K562 (cell line): ENCODE measurements around the gene ACAP3. TPM values are rescaled to one million over a fixed set of nuclear protein-coding genes. Genes with fewer than 3 reads are reported as not detected.

Source experiments
- CHD4 ChIP-seq: fragments of 200-600 bp; sonication (generic); IDR thresholded peaks from 3 replicates; pipeline ENCODE4 v1.6.1; 2012; ENCODE audit warnings: low read depth, mild to moderate bottlenecking, mixed read lengths, low read length, inconsistent platforms; ENCODE audit not compliant: insufficient read depth, insufficient replicate concordance, poor library complexity, severe bottlenecking
- CREBBP ChIP-seq: IDR thresholded peaks from one replicate; pipeline ENCODE4 v1.6.1; 2012; ENCODE audit warnings: low read depth, mild to moderate bottlenecking, control low read depth, inconsistent platforms, low read length
- DNMT1 ChIP-seq: fragments of 450-650 bp; IDR thresholded peaks from 2 replicates; pipeline ENCODE4 v1.6.1; 2016; ENCODE audit warnings: antibody characterized with exemption, mild to moderate bottlenecking
- ETS1 ChIP-seq: conservative IDR thresholded peaks from 2 replicates; pipeline ENCODE4 v1.6.1; 2011; ENCODE audit warnings: low read depth, mild to moderate bottlenecking, low read length; ENCODE audit not compliant: control insufficient read depth
- ETS2 ChIP-seq: IDR thresholded peaks from 2 replicates; pipeline ENCODE4 v1.6.1; 2016; ENCODE audit warnings: borderline replicate concordance, missing genetic modification characterization, mild to moderate bottlenecking, moderate library complexity, missing compliant biosample characterization; ENCODE audit not compliant: poor library complexity, severe bottlenecking
- MLLT1 ChIP-seq, 2 experiments: fragments of 450-650 bp; IDR thresholded peaks; 2 replicates each; pipeline ENCODE4 v1.6.1; 2016
- MYNN ChIP-seq, 2 experiments: sonication (generic); formaldehyde crosslinking in 1 of 2; IDR thresholded peaks; 2 replicates each; pipeline versions ENCODE4 v1.5.0 to v1.6.1; 2016 to 2020; ENCODE audit warnings: antibody characterized with exemption in 1 of 2, missing genetic modification reagents in 1 of 2
- PCBP2 ChIP-seq: fragments of 200-400 bp; formaldehyde crosslinking; IDR thresholded peaks from 2 replicates; pipeline ENCODE4 v1.6.1; 2018; ENCODE audit warnings: low read length, low read depth, mild to moderate bottlenecking, moderate library complexity; ENCODE audit not compliant: poor library complexity, severe bottlenecking
- PTTG1 ChIP-seq: fragments of 450-650 bp; IDR thresholded peaks from 2 replicates; pipeline ENCODE4 v1.6.1; 2016; ENCODE audit warnings: low read depth, mild to moderate bottlenecking, missing genetic modification characterization, missing compliant biosample characterization
- SIX5 ChIP-seq, 2 experiments: IDR thresholded peaks; 2 replicates each; pipeline ENCODE4 v1.6.1; 2011; ENCODE audit warnings: low read length in 2 of 2, borderline replicate concordance in 1 of 2, low read depth in 1 of 2, mild to moderate bottlenecking in 1 of 2, moderate library complexity in 1 of 2; ENCODE audit not compliant: insufficient read depth in 1 of 2
- TBL1XR1 ChIP-seq, 2 experiments: IDR thresholded peaks; 2 replicates each; pipeline ENCODE4 v1.6.1; 2012; ENCODE audit warnings: improper control_type of control experiment in 2 of 2, low read length in 2 of 2, mild to moderate bottlenecking in 1 of 2
- polyA plus RNA-seq, 8 experiments: library from polyadenylated mRNA; depleted of rRNA in 4 of 8; stranded (reverse) in 5 of 8; unstranded in 3 of 8; fragments of >200 nt; fragmentation: Nextera tagmentation in 2 of 8; fragmentation: Illumina TruSeq in 1 of 8; extraction: Ambion mirVana in 2 of 8; extraction: Trizol in 1 of 8; gene quantifications; 2 replicates each; pipeline versions ENCODE4 v1.2.1 to v1.2.3, GENCODE V29; 2011 to 2014; ENCODE audit warnings: inconsistent platforms in 1 of 8, missing spikeins in 1 of 8
- total RNA-seq, 7 experiments: library from RNA; depleted of rRNA in 6 of 7; stranded (reverse); fragments of >200 nt in 6 of 7; fragmentation: Illumina TruSeq in 2 of 7; extraction: Trizol in 2 of 7; gene quantifications; 2 replicates each; pipeline versions ENCODE4 v1.2.1 to v1.2.3, GENCODE V29; 2011 to 2021; ENCODE audit warnings: low replicate concordance in 1 of 7
- TF ChIP-seq, protein P1 (sequence below), 2 experiments: fragments of 450-650 bp in 1 of 2; sonication (generic) in 1 of 2; formaldehyde crosslinking in 1 of 2; IDR thresholded peaks; 2 replicates each; pipeline versions ENCODE4 v1.7.1 to v1.9.0; 2016 to 2022; ENCODE audit warnings: inconsistent platforms in 1 of 2, mild to moderate bottlenecking in 1 of 2, missing genetic modification reagents in 1 of 2

ACAP3 gene
- total and polyA plus RNA-seq, 9 of the 15 experiments (the other 6 are each of a cell fraction or from before 2014, with no cell fraction given), result 0.01 to 49.0 (median 12.0) TPM

DNA sequence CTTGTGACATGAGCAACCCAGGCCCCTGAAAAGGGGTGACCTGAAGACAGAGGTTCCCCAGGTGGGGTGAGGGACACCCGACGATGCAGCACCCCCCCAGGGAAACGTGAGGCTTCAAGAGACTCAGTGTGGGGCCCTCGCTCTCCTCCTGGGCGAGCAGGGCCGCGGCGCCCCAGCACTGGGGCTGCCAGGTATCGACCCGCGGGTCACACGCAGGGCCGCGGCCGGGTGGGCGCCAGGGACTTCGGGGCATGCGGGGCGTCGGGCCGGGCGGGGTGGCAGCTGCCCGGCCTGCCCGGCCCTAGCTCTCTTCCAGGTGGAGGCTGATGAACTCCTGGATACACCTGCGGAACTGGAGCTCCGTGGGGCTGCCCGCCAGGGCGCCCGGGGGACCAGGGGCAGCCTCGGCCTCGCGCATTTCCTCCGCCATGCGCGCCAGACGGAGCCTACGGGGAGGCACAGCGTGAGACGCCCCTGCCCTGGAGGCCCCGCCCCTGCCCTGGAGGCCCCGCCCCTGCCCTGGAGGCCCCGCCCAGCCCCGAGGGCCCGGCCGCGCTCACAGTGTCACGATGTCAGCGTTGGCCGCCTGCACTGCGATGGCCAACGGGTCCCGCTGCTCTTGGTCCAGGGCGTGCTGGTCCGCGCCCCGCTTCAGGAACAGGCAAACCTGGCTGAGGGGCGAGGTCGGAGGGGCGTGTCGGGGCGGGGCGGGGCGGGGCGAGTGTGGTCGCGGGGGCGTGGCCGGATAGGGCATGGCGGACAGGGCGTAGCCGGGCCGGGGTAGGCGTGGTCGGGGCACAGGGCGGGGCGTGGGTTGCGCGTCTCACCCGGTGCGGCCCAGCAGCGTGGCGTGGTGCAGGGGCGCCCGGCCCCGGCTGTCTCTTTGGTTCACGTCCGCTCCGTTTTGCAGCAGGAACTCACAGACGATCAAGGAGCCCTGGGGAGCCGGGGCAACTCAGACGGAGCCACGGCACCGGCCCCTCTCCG lies 14.2 kb downstream of the ACAP3 start (continued):
- no peak for TF ChIP-seq MLLT1 (IDR thresholded peaks at IDR 0.05)
- TF ChIP-seq MYNN (IDR thresholded peaks at IDR 0.05), result no peak
- no peak for TF ChIP-seq MYNN (CRISPR knock-in tag; IDR thresholded peaks at IDR 0.05)
- no peak for TF ChIP-seq DNMT1
- TF ChIP-seq CHD4, result no peak
- TF ChIP-seq CREBBP, result no peak
- no peak for TF ChIP-seq TBL1XR1 (IDR thresholded peaks at IDR 0.05; ENCODE audit: low read length in 2 of 2)
- TF ChIP-seq PCBP2, result no peak
- TF ChIP-seq SIX5 (IDR thresholded peaks at IDR 0.05; ENCODE audit: borderline replicate concordance in 1 of 2, insufficient read depth in 1 of 2, low read depth in 1 of 2, low read length in 2 of 2), result no peak
- TF ChIP-seq, protein P1, sequence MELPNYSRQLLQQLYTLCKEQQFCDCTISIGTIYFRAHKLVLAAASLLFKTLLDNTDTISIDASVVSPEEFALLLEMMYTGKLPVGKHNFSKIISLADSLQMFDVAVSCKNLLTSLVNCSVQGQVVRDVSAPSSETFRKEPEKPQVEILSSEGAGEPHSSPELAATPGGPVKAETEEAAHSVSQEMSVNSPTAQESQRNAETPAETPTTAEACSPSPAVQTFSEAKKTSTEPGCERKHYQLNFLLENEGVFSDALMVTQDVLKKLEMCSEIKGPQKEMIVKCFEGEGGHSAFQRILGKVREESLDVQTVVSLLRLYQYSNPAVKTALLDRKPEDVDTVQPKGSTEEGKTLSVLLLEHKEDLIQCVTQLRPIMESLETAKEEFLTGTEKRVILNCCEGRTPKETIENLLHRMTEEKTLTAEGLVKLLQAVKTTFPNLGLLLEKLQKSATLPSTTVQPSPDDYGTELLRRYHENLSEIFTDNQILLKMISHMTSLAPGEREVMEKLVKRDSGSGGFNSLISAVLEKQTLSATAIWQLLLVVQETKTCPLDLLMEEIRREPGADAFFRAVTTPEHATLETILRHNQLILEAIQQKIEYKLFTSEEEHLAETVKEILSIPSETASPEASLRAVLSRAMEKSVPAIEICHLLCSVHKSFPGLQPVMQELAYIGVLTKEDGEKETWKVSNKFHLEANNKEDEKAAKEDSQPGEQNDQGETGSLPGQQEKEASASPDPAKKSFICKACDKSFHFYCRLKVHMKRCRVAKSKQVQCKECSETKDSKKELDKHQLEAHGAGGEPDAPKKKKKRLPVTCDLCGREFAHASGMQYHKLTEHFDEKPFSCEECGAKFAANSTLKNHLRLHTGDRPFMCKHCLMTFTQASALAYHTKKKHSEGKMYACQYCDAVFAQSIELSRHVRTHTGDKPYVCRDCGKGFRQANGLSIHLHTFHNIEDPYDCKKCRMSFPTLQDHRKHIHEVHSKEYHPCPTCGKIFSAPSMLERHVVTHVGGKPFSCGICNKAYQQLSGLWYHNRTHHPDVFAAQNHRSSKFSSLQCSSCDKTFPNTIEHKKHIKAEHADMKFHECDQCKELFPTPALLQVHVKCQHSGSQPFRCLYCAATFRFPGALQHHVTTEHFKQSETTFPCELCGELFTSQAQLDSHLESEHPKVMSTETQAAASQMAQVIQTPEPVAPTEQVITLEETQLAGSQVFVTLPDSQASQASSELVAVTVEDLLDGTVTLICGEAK (IDR thresholded peaks at IDR 0.05), result no peak
- TF ChIP-seq, protein P1 (CRISPR knock-in tag; IDR thresholded peaks at IDR 0.05), result no peak
- TF ChIP-seq ETS2 (tag), result no peak
- peak; percentile 58 for TF ChIP-seq ETS1
- TF ChIP-seq PTTG1 (tag), result no peak
